Bronchial epithelial cell (primary cell): Measurements from ENCODE around the gene BIRC5. TPM values are rescaled to one million over a fixed set of nuclear protein-coding genes. Genes with fewer than 3 reads are reported as not detected.
A peak's percentile ranks its signal among the peaks of the same experiment; 100 is the strongest.

ENCODE experiments used
- DNase-seq: peaks from one replicate; pipeline ENCODE4 v3.0.0-alpha.2; 2010; ENCODE audit warnings: low read depth
- FAIRE-seq: peaks from 2 replicates; lab custom pipeline; 2011; peaks lifted over from hg19 to GRCh38; lab: Jason Lieb, UNC
- H3K27me3 ChIP-seq: 2 replicates; pipeline ENCODE4 v1.5.1; 2011; ENCODE audit warnings: low read length; ENCODE audit not compliant: control insufficient read depth, insufficient read depth
- H3K36me3 ChIP-seq: 2 replicates; pipeline ENCODE4 v1.5.1; 2011; ENCODE audit warnings: low read length; ENCODE audit not compliant: control insufficient read depth, insufficient read depth
- H3K4me3 ChIP-seq: 2 replicates; pipeline ENCODE4 v1.5.1; 2011; ENCODE audit warnings: mild to moderate bottlenecking, low read depth, low read length, control low read depth
- CTCF ChIP-seq: IDR thresholded peaks from 2 replicates; pipeline ENCODE4 v1.5.1; 2011; ENCODE audit warnings: mild to moderate bottlenecking, moderate library complexity, low read length, control low read depth, inconsistent platforms; ENCODE audit not compliant: insufficient read depth, severe bottlenecking
- total RNA-seq: library from RNA; depleted of rRNA; stranded (reverse); fragments of >200 nt; gene quantifications from 2 replicates; pipeline ENCODE4 v1.2.1, GENCODE V29; 2014

Gene BIRC5
- total RNA-seq, 1 donor from 2014 or later = 0.53 TPM

GRCh38 chr17:78174870-78175642, 39.0 kb upstream of the BIRC5 start:
- Histone ChIP-seq H3K36me3 (peaks cover 8% of the 10 kb centered on the region), H3K4me3 (no peak overlapping the region), H3K27me3 (no peaks in the 10 kb centered on the region)
- FAIRE-seq = no peak
- DNase-seq = no peak
- TF ChIP-seq CTCF = peak; percentile 22

GRCh38 chr17:78175643-78175981, 38.4 kb upstream of the BIRC5 start:
- no peak for TF ChIP-seq CTCF
- no peak for DNase-seq
- no peaks in the 10 kb centered on the region for H3K27me3 ChIP-seq
- H3K36me3 ChIP-seq = peaks cover 7% of the 10 kb centered on the region
- no peak for FAIRE-seq
- no peak overlapping the region for H3K4me3 ChIP-seq

GRCh38 chr17:78176548-78177025, 37.5 kb upstream of the BIRC5 start:
- Histone ChIP-seq H3K27me3 (no peaks in the 10 kb centered on the region), H3K4me3 (no peak overlapping the region), H3K36me3 (peaks cover 2% of the 10 kb centered on the region)
- peak; percentile 99 for TF ChIP-seq CTCF
- DNase-seq (peak; percentile 35), FAIRE-seq (no peak)

- H3K4me3 ChIP-seq = no peak overlapping the region
- no peak for TF ChIP-seq CTCF
- H3K36me3 ChIP-seq = no peaks in the 10 kb centered on the region
- DNase-seq = peak; percentile 50
- H3K27me3 ChIP-seq = no peaks in the 10 kb centered on the region
- no peak for FAIRE-seq
Measured at GRCh38 chr17:78179372-78179771, 34.7 kb upstream of the BIRC5 start.

GRCh38 chr17:78180083-78180482, 34.0 kb upstream of the BIRC5 start:
- TF ChIP-seq CTCF = no peak
- FAIRE-seq (no peak), DNase-seq (no peak)
- no peaks in the 10 kb centered on the region for H3K27me3 ChIP-seq
- H3K4me3 ChIP-seq = no peak overlapping the region
- no peaks in the 10 kb centered on the region for H3K36me3 ChIP-seq

- DNase-seq (no peak), FAIRE-seq (no peak)
- no peaks in the 10 kb centered on the region for H3K27me3 ChIP-seq
- no peaks in the 10 kb centered on the region for H3K36me3 ChIP-seq
- no peak for TF ChIP-seq CTCF
- no peak overlapping the region for H3K4me3 ChIP-seq
Measured at GRCh38 chr17:78180508-78180907, 33.5 kb upstream of the BIRC5 start.
